ENCODE results near the gene ZNF582. TPM values are rescaled to one million over a fixed set of nuclear protein-coding genes. Genes with fewer than 3 reads are reported as not detected.

The ZNF582 gene
- total RNA-seq, 4 donors from 2014 or later, result 1.5 to 10.8 (median 5.2) TPM; not detected in 1

GRCh38 chr19:56398809-56399208, 5.5 kb upstream of the ZNF582 start:
- 78 to 89% methylated on average over 4 to 5 of the region's 5 CpGs for WGBS, 2 donors (ENCODE audit: low coverage in 1 of 2)
- intact Hi-C loops (cut with DNase I; ENCODE audit: low total_unique reads), result no loop called here
- H3K9me3 ChIP-seq, result peaks cover 42 to 51% of the 10 kb centered on the region in 2 donors

GRCh38 chr19:56383826-56384605, 9.3 kb downstream of the ZNF582 start:
- Histone ChIP-seq H3K4me1 (no peaks in the 10 kb centered on the region), H3K4me3 (no peak overlapping the region), H3K27ac (no peak overlapping the region), H3K9me3 (peaks cover 24 to 49% of the 10 kb centered on the region in 2 donors), H3K27me3 (no peaks in the 10 kb centered on the region), H3K36me3 (peaks cover 0 to 43% (median 2%) of the 10 kb centered on the region in 4 donors)
- TF ChIP-seq POLR2A (IDR thresholded peaks at IDR 0.05) (no peak), CTCF (IDR thresholded peaks at IDR 0.05) (no peak)
- 90 to 98% methylated on average over 7 to 8 of the region's 8 CpGs for WGBS, 2 donors (ENCODE audit: low coverage in 1 of 2)
- DNase-seq, result no peak
- in situ Hi-C loops (cut with MboI; ENCODE audit: low pct_ligation_motif_present in 1 of 4, low pct_unique_long_range_greater_than_20kb in 1 of 4, low sequenced_read_pairs in 3 of 4), result no loop called here
- intact Hi-C loops (cut with DNase I; ENCODE audit: low total_unique reads), result no loop called here

More at GRCh38 chr19:56398809-56399208, 5.5 kb upstream of the ZNF582 start:
- Histone ChIP-seq H3K36me3 (peaks cover 0 to 4% (median 0%) of the 10 kb centered on the region in 4 donors), H3K27ac (no peak overlapping the region), H3K27me3 (no peaks in the 10 kb centered on the region), H3K4me1 (peaks cover 0 to 8% (median 4%) of the 10 kb centered on the region in 4 donors), H3K4me3 (no peak overlapping the region)
- TF ChIP-seq POLR2A (IDR thresholded peaks at IDR 0.05) (no peak), EP300 (IDR thresholded peaks at IDR 0.05; ENCODE audit: low read depth) (no peak), CTCF (IDR thresholded peaks at IDR 0.05) (no peak), POLR2AphosphoS5 (IDR thresholded peaks at IDR 0.05) (no peak)
- no peak for DNase-seq
- in situ Hi-C loops (cut with MboI; ENCODE audit: low pct_ligation_motif_present in 1 of 4, low pct_unique_long_range_greater_than_20kb in 1 of 4, low sequenced_read_pairs in 3 of 4), result no loop called here

- intact Hi-C loops (cut with DNase I; ENCODE audit: low total_unique reads) (no loop called here), in situ Hi-C loops (cut with MboI; ENCODE audit: low pct_ligation_motif_present in 1 of 4, low pct_unique_long_range_greater_than_20kb in 1 of 4, low sequenced_read_pairs in 3 of 4) (no loop called here)
- H3K9me3 ChIP-seq, result peaks cover 26 to 67% of the 10 kb centered on the region in 2 donors
- H3K4me1 ChIP-seq, result no peaks in the 10 kb centered on the region
- DNase-seq, result no peak
- H3K4me3 ChIP-seq, result no peak overlapping the region
- peaks cover 0 to 54% (median 27%) of the 10 kb centered on the region in 4 donors for H3K36me3 ChIP-seq
- H3K27ac ChIP-seq, result no peak overlapping the region
- no peak for TF ChIP-seq EP300 (IDR thresholded peaks at IDR 0.05; ENCODE audit: low read depth)
- H3K27me3 ChIP-seq, result no peaks in the 10 kb centered on the region
- 85 to 96% methylated on average over 8 to 11 of the region's 11 CpGs for WGBS, 2 donors (ENCODE audit: low coverage in 1 of 2)
Measured at GRCh38 chr19:56377105-56377924, 16.0 kb downstream of the ZNF582 start.

- intact Hi-C loops (cut with DNase I; ENCODE audit: low total_unique reads) (no loop called here), in situ Hi-C loops (cut with MboI; ENCODE audit: low pct_ligation_motif_present in 1 of 4, low pct_unique_long_range_greater_than_20kb in 1 of 4, low sequenced_read_pairs in 3 of 4) (no loop called here)
- no peaks in the 10 kb centered on the region for H3K27me3 ChIP-seq
- DNase-seq, result no peak
- H3K36me3 ChIP-seq, result peaks cover 0 to 42% (median 21%) of the 10 kb centered on the region in 4 donors
- peaks cover 8 to 32% of the 10 kb centered on the region in 2 donors for H3K9me3 ChIP-seq
- WGBS, 2 donors (ENCODE audit: low coverage in 1 of 2), result 62% methylated on average over 1 of the region's 1 CpG; no CpG with 5 or more reads in 1 of the 2 donors
- no peak for TF ChIP-seq EP300 (IDR thresholded peaks at IDR 0.05; ENCODE audit: low read depth)
- no peak for TF ChIP-seq POLR2A (IDR thresholded peaks at IDR 0.05)
- no peak for TF ChIP-seq POLR2AphosphoS5 (IDR thresholded peaks at IDR 0.05)
- TF ChIP-seq CTCF (IDR thresholded peaks at IDR 0.05), result no peak
- H3K27ac ChIP-seq, result no peak overlapping the region
- peaks cover 0 to 11% (median 4%) of the 10 kb centered on the region in 4 donors for H3K4me1 ChIP-seq
- no peak overlapping the region for H3K4me3 ChIP-seq
Measured at GRCh38 chr19:56372281-56372680, 21.1 kb downstream of the ZNF582 start.
